ENCODE results near the gene VAMP2.

The VAMP2 gene

DNA sequence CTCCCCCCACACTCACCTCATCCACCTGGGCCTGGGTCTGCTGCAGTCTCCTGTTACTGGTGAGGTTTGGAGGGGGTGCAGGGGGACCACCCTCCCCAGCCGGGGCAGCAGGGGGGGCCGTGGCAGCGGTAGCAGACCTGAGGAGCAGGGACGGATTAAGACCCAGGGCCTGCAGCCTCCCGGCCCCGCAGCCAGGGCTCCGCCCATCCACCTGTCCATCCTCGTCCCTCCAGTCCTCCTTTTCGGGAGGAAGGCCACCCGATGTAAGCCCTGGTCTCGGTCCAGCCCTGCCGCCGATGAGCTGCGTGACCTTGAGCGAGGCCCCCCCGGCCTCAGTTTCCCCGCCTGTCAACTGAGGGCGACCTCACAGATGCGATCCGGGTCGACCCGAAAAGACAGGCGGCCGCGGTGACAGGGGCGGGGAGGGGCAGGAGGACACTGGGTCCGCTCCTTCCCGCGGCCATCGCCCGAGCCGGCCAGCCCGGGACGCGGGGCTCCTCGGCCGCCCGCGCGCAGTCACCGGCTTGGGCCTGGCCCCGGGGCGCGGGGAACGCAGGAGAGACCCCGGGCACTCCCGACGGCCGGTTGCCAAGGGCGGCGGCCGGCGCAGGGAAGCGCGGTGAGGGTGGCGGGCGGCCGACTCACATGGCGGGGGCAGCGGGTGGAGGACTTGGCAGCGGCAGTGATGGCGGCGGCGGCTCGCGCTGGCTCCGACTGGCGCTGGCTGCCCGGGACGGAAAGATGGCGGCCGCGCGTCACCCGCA lies at the start of gene VAMP2:
Gene VAMP2, minus strand, starts transcription at position 716 of the 764 bp plus-strand sequence. Its CDS starts 69 bp downstream, at position 647.
- in situ Hi-C loops (cut with MboI; ENCODE audit: low sequenced_read_pairs): no loop called here

- in situ Hi-C loops (cut with MboI; ENCODE audit: low sequenced_read_pairs): no loop called here
Measured at GRCh38 chr17:8210761-8211458, 48.2 kb upstream of the VAMP2 start.

GRCh38 chr17:8209907-8210760 lies 47.4 kb upstream of the VAMP2 start, which contains the start of gene AURKB:
AURKB (minus strand) TSS chr17:8210575; CDS start chr17:8210224, 351 bp downstream.
- in situ Hi-C loops (cut with MboI; ENCODE audit: low sequenced_read_pairs): no loop called here

DNA sequence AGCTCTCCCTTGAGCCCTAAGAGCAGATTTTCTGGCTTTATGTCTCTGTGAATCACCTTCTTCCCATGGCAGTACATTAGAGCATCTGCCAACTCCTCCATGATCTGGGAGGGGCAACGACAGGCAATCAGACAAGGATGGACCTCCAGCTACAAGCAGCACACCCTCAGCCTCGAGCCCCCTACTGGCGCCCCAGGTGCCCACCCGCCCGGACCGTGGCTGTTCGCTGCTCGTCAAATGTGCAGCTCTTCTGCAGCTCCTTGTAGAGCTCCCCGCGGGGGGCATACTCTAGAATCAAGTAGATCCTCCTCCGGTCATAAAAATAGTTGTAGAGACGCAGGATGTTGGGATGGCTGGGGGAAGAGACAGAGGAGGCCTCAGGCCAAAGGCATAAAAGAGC lies 43.8 kb upstream of the VAMP2 start:
- in situ Hi-C loops (cut with MboI; ENCODE audit: low sequenced_read_pairs): no loop called here

- in situ Hi-C loops (cut with MboI; ENCODE audit: low sequenced_read_pairs): no loop called here
Measured at GRCh38 chr17:8204761-8205555, 42.2 kb upstream of the VAMP2 start.

GRCh38 chr17:8192070-8192815 lies 29.5 kb upstream of the VAMP2 start:
- in situ Hi-C loops (cut with MboI; ENCODE audit: low sequenced_read_pairs): no loop called here

GRCh38 chr17:8190506-8190905 lies 27.8 kb upstream of the VAMP2 start:
- in situ Hi-C loops (cut with MboI; ENCODE audit: low sequenced_read_pairs): no loop called here

GRCh38 chr17:8189711-8190477 lies 27.1 kb upstream of the VAMP2 start, which contains the start of gene BORCS6:
BORCS6 (minus strand) TSS chr17:8190180; CDS start chr17:8190140, 40 bp downstream.
- in situ Hi-C loops (cut with MboI; ENCODE audit: low sequenced_read_pairs): no loop called here

GRCh38 chr17:8189041-8189710 lies 26.4 kb upstream of the VAMP2 start:
- in situ Hi-C loops (cut with MboI; ENCODE audit: low sequenced_read_pairs): no loop called here

DNA sequence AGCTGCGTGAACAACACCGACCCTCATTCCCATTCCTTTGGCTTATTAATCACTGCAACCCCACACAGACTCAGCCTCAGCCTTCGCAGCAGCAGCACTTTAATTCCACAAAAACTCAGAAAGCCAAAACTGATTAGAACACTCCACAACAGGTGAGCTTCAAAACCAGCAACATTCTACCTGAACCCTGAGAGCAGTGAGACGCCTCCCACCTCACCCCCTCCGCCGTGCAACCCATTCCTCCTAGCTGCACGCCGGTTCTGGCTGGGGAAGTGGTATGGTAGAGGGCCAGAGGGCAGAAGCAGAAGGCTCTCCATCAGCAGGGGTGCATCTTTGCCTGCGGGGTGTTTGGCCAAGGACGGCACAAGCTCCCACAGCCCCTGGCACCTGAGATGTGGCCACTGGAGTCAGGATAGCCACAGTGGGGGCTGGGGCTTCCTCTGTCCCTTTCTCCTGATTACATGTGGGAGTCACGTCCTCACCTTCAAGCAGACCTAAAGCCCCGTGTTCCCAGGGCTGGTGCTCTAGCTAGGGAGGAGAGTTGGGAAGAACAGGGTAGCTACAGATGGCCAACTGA lies 25.6 kb upstream of the VAMP2 start:
- in situ Hi-C loops (cut with MboI; ENCODE audit: low sequenced_read_pairs): no loop called here

DNA sequence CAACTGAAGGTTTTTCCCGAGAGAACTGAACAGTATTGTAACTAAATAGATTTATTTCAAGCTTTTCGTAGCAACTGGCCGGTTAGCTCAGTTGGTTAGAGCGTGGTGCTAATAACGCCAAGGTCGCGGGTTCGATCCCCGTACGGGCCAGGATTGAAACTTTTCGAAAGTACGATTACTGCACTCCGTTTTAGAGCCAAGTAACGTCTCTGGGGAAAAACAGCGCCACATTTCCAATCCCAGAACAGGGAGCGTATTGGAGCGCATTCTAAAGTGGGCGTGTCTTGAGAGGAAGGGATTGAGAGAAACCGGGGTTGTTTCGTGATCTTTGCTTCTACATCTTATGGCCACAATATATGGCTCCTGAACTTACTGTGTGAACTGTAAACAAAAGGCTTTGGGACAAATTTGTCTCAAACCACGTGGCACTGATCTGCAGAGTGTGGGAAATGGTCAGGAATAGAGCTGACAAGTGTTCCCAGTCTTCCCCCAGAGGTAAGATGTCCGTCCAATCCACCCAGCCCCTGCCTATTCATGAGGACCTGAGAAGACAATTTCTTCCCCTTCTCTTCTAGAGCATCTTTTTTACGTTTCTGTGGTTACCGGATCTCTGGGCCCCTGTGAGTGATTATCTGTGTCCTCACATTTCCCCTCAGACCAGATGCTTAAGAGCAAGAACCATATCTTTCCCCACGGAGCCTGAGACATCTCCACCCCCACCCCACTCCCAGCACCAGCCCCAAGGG lies 24.9 kb upstream of the VAMP2 start:
- in situ Hi-C loops (cut with MboI; ENCODE audit: low sequenced_read_pairs): no loop called here

GRCh38 chr17:8186787-8187516 lies 24.2 kb upstream of the VAMP2 start:
- in situ Hi-C loops (cut with MboI; ENCODE audit: low sequenced_read_pairs): no loop called here

- in situ Hi-C loops (cut with MboI; ENCODE audit: low sequenced_read_pairs): no loop called here
Measured at GRCh38 chr17:8186446-8186786, 23.7 kb upstream of the VAMP2 start.

- in situ Hi-C loops (cut with MboI; ENCODE audit: low sequenced_read_pairs): no loop called here
Measured at GRCh38 chr17:8185582-8186445, 23.1 kb upstream of the VAMP2 start.

DNA sequence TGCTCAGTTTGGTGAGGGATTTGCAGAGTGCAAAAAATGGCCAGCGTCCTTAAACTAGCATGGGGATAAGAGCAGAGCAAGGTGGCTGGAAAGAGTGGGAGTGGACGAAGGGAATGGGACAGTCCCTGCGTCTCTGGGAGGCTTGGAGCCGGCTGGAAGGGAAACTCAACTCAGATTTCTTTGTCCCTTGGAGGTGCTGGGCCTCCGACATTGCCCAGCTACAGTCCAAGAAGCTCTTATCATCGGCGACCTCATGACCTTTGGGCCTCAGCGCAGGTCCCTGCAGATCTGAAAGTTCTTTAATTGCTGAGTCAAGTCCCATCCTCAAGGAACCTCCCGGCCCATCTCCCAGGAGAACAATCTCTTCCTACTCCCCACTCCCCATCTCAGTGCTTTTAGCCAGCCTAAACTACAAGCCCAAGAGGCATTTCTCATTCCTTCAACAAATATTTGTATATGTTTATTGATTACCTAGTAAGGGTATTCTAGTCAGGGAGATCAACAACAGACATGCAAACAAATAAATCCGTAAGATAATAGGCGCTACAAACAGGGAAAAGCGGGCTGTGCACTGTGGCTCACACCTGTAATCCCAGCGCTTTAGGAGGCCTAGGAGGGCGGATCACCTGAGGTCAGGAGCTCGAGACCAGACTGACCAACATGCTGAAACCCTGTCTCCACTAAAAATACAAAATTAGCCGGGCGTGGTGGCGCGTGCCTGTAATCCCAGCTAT lies 14.4 kb upstream of the VAMP2 start:
- in situ Hi-C loops (cut with MboI; ENCODE audit: low sequenced_read_pairs): no loop called here
